Lower leg skin (tissue), 3 donors: ENCODE measurements around the gene NSDHL.

Source experiments
- POLR2A ChIP-seq, 2 donors: fragments of 450-650 bp; IDR thresholded peaks; one replicate each; pipeline ENCODE4 v1.6.1; 2016 to 2017; ENCODE audit warnings: antibody characterized with exemption in 2 of 2, mild to moderate bottlenecking in 1 of 2, moderate library complexity in 1 of 2
- TF ChIP-seq, protein P1 (sequence below), 3 donors: fragments of 450-650 bp; IDR thresholded peaks; one replicate each; pipeline ENCODE4 v1.5.1; 2016; ENCODE audit warnings: antibody characterized with exemption in 3 of 3, mild to moderate bottlenecking in 3 of 3, moderate library complexity in 2 of 3

- TF ChIP-seq, protein P1, sequence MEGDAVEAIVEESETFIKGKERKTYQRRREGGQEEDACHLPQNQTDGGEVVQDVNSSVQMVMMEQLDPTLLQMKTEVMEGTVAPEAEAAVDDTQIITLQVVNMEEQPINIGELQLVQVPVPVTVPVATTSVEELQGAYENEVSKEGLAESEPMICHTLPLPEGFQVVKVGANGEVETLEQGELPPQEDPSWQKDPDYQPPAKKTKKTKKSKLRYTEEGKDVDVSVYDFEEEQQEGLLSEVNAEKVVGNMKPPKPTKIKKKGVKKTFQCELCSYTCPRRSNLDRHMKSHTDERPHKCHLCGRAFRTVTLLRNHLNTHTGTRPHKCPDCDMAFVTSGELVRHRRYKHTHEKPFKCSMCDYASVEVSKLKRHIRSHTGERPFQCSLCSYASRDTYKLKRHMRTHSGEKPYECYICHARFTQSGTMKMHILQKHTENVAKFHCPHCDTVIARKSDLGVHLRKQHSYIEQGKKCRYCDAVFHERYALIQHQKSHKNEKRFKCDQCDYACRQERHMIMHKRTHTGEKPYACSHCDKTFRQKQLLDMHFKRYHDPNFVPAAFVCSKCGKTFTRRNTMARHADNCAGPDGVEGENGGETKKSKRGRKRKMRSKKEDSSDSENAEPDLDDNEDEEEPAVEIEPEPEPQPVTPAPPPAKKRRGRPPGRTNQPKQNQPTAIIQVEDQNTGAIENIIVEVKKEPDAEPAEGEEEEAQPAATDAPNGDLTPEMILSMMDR (IDR thresholded peaks at IDR 0.05) = no peak
- no peak for TF ChIP-seq POLR2A (IDR thresholded peaks at IDR 0.05)
Measured at GRCh38 chrX:152900937-152901445, 70.1 kb downstream of the NSDHL start.
